Epithelial cell of proximal tubule (primary cell): Measurements from ENCODE around the gene HES5. TPM values are rescaled to one million over a fixed set of nuclear protein-coding genes. Genes with fewer than 3 reads are reported as not detected.

ENCODE experiments used
- DNase-seq: peaks from one replicate; pipeline ENCODE4 v3.0.0-alpha.2; 2011; ENCODE audit warnings: low read depth
- H3K4me3 ChIP-seq: 2 replicates; pipeline ENCODE4 v1.5.1; 2011; ENCODE audit warnings: low read depth, mild to moderate bottlenecking, low read length
- total RNA-seq: library from RNA; depleted of rRNA; stranded (reverse); fragments of >200 nt; gene quantifications from 2 replicates; pipeline ENCODE4 v1.2.3, GENCODE V29; 2015
- TF ChIP-seq, protein P1 (sequence below): conservative IDR thresholded peaks from 2 replicates; pipeline ENCODE4 v1.5.1; 2012; ENCODE audit warnings: low read depth, mild to moderate bottlenecking, low read length

HES5 gene
- total RNA-seq, 1 donor from 2014 or later, result not detected

DNA sequence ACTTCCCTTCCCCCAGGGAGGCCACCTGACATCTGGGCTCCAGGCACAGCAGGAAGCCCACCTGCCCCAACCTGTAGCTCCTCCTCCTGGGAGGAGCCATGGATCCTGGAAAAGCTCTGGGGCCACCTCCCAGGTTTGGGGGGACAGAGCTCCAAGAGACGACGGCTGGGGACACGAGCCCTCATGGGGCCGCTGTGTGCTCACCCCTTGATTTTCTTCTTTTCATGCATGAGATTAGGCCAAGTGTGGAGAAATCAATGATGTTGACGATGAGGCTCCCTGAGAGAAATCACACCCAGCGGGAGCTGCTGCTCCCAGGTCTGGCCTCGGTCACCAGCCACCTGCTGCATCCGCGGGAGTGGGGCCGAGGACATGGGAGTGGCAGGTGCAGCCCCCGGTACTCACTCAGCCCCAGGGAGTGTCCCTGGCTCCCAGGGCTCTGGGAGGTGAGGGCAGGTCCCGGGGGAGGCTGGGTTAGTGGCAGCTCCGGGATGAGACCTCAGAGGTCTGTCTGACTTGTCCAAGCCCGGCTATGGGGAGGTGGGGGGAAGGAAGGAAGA is 34.8 kb upstream of the HES5 start:
- H3K4me3 ChIP-seq, result no peak overlapping the region
- DNase-seq, result no peak
- TF ChIP-seq, protein P1, sequence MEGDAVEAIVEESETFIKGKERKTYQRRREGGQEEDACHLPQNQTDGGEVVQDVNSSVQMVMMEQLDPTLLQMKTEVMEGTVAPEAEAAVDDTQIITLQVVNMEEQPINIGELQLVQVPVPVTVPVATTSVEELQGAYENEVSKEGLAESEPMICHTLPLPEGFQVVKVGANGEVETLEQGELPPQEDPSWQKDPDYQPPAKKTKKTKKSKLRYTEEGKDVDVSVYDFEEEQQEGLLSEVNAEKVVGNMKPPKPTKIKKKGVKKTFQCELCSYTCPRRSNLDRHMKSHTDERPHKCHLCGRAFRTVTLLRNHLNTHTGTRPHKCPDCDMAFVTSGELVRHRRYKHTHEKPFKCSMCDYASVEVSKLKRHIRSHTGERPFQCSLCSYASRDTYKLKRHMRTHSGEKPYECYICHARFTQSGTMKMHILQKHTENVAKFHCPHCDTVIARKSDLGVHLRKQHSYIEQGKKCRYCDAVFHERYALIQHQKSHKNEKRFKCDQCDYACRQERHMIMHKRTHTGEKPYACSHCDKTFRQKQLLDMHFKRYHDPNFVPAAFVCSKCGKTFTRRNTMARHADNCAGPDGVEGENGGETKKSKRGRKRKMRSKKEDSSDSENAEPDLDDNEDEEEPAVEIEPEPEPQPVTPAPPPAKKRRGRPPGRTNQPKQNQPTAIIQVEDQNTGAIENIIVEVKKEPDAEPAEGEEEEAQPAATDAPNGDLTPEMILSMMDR, result no peak

DNA sequence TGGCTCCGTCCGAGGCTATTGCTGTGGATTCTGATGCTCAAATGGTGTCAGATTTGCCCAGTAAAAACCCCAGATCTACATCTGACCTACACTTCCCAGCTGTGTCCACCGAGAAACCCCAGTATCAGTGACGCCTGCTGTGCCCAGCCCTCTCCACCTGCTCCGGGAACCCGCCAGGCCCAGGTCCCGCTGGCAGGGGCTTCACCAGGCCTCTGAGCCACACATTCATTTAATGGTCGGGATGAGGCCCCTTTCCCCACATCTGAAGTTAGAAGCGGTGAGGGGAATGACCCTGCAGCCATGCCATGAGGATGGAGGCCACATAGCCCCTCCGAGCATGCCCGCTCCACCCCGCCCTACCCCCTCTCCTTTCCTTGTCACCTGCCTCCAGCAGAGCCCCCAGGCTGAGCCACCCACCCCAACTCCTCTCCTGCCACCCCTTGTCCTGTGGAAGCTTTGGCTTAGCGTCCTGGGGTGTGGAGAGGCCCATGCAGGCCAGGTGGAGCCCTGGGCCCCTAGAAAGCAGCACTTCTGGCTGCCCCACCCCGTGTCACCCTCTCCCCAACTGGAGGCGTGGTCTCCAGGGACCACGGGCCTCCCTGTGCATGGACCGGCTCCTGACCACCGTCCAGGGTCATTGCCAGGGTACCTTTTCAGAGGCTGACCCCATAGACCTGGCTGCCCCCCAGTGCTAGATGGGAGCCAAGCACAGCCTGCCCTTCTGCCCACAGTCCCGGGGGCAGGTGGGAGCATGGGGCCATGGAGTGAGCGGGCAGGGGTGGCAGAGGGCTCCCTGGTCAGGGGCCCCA is 34.1 kb upstream of the HES5 start:
- TF ChIP-seq, protein P1, result no peak
- no peak for DNase-seq
- no peak overlapping the region for H3K4me3 ChIP-seq

DNA sequence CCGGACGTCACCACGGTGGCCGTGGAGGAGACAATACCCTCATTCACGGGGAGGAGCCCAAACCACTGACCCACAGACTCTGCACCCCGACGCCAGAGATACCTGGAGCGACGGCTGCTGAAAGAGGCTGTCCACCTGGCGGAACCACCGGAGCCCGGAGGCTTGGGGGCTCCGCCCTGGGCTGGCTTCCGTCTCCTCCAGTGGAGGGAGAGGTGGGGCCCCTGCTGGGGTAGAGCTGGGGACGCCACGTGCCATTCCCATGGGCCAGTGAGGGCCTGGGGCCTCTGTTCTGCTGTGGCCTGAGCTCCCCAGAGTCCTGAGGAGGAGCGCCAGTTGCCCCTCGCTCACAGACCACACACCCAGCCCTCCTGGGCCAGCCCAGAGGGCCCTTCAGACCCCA is 33.1 kb upstream of the HES5 start:
- TF ChIP-seq, protein P1, result no peak
- H3K4me3 ChIP-seq, result no peak overlapping the region

DNA sequence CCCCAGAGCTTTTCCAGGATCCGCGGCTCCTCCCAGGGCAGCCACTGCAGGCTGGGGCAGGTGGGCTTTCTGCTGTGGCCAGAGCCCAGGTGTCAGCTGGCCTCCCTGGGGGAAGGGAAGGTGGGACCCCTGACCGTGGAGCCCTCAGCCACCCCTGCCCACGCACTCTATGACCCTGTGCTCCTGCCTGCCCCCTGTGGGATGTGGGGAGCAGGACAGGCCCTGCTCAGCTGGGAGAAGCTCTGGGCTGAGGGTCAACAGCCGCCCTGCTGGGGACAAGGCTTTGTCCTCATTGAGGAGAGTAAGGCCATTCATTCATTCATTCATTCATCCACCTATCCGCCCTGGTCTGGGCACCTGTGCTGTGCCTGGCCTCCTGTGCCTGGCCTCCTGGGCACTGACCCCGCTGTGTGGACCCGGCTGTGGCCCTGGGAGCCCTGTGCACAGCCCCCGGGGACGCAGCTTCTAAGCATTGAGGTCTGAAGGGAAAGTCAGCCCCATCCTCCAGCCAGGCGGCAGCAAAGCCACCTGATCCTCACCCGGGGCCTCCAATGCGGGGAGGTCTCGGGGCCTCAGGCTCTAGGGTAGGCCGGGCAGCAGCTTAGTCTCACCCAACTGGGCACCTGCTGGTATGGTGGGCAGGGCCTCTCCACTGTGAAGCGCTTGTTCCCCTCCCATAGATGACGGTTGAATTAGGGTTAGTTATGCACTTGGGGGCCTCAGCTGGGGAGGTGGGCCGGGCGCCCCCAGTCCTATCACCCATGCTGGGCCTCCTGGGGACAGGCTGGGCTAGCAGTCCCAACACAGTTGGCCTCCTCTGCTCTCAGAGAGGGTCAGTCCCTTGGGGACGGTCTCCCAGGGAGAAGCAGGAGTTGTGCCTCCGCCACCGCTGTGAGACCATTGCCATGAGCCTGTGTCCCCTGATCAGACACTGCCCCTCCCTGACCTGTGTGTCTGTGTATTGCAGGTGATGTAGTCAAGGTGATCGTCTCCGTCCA is 32.1 kb upstream of the HES5 start:
- no peak for DNase-seq
- TF ChIP-seq, protein P1, result peak; percentile 55

More for the DNA sequence above, 33.1 kb upstream of the HES5 start:
- no peak for DNase-seq

DNA sequence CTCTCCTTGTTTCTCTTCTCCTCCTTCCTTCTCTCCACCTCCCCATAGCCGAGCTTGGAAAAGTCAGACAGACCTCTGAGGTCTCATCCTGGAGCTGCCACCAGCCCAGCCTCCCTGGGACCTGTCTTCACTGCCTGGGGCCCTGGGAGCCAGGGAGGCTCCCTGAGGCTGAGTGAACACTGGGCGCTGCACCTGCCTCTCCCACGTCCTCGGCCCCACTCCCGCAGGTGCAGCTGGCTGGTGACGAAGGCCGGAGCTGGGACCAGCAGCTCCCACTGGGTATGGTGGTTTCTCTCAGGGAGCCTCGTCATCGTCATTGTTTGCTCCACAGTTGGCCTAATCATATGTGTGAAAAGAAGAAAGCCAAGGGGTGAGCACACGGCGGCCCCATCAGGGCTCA is 31.4 kb upstream of the HES5 start:
- H3K4me3 ChIP-seq, result no peak overlapping the region
- DNase-seq, result no peak
- TF ChIP-seq, protein P1, result no peak

More for the DNA sequence above, 32.1 kb upstream of the HES5 start:
- no peak overlapping the region for H3K4me3 ChIP-seq

DNA sequence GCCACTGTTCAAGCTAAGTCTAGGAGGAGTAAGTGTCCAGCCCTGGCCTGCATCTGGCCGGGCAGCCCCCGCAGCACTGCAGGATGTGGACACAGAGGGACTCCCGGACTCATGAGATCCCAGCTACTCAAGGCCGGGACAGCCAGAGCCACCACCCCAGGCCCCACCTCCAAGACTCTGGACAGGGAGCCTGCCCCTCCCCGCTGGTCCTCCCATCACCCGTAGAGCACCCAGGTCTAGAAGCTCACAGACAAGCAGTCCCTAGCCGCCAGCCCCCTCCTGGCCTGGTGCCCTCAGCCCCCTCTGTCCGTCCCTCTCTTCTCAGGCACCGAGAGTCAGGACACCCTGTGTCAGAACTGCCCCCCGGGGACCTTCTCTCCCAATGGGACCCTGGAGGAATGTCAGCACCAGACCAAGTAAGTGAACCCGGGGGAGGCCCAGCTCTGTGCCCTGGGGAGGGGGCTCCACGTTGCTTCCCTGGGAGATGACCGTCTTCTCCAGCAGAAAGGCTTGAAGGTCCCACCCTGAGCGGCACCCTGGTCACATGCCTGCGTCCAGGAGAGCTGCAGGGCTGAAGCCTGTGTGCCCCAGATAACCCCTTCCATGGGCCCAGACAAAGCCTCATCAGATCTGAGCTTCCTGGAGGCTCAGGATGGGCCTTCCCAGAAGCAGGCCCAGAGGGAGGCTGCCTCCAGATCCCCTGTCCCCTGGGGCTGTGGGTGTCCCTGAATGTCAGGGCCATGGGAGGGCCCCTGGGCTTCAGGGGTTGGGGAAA is 30.4 kb upstream of the HES5 start:
- no peak overlapping the region for H3K4me3 ChIP-seq
- TF ChIP-seq, protein P1, result no peak
- no peak for DNase-seq
